Activated CD4-positive, alpha-beta T cell treated with anti-CD3 and anti-CD28 coated beads, Interleukin-2, amount 50 U/mL, for 48 hours (primary cell): ENCODE results near the gene AREL1.

Experiments
- DNase-seq, 2 experiments: peaks; one replicate each; pipeline ENCODE4 v3.0.0-alpha.2; 2020

The AREL1 gene

GRCh38 chr14:74634964-74635363 lies 77.9 kb downstream of the AREL1 start:
- no peak for DNase-seq

GRCh38 chr14:74634481-74634880 lies 78.4 kb downstream of the AREL1 start:
- no peak for DNase-seq

- DNase-seq = no peak
Measured at GRCh38 chr14:74630881-74631690, 81.8 kb downstream of the AREL1 start.

GRCh38 chr14:74628418-74628817 lies 84.5 kb downstream of the AREL1 start:
- DNase-seq = no peak

GRCh38 chr14:74627076-74627475 lies 85.8 kb downstream of the AREL1 start:
- DNase-seq = no peak

GRCh38 chr14:74622257-74622656 lies 90.6 kb downstream of the AREL1 start:
- no peak for DNase-seq

- DNase-seq = no peak
Measured at GRCh38 chr14:74621556-74621955, 91.3 kb downstream of the AREL1 start.

- DNase-seq = no peak
Measured at GRCh38 chr14:74620923-74621322, 92.0 kb downstream of the AREL1 start.

GRCh38 chr14:74620497-74620921 lies 92.4 kb downstream of the AREL1 start:
- peak; percentile 24 to 41 for DNase-seq

- DNase-seq = peak in 1 of 2 experiments; percentile 7
Measured at GRCh38 chr14:74619672-74620131, 93.2 kb downstream of the AREL1 start.

GRCh38 chr14:74618078-74618952 lies 94.6 kb downstream of the AREL1 start:
- peak; percentile 44 to 55 for DNase-seq

GRCh38 chr14:74616996-74617700 lies 95.7 kb downstream of the AREL1 start:
- no peak for DNase-seq

GRCh38 chr14:74616507-74616906 lies 96.4 kb downstream of the AREL1 start:
- DNase-seq = peak; percentile 40 to 43

GRCh38 chr14:74615735-74616134 lies 97.1 kb downstream of the AREL1 start:
- DNase-seq = no peak

- peak in 1 of 2 experiments; percentile 8 for DNase-seq
Measured at GRCh38 chr14:74614508-74615495, 98.1 kb downstream of the AREL1 start.

- DNase-seq = no peak
Measured at GRCh38 chr14:74613211-74613914, 99.5 kb downstream of the AREL1 start.

GRCh38 chr14:74612350-74613021 lies 100.4 kb downstream of the AREL1 start:
- peak; percentile 80 to 82 for DNase-seq

- DNase-seq = peak; percentile 23 to 24
Measured at GRCh38 chr14:74611650-74612349, 101.1 kb downstream of the AREL1 start, which contains the start of gene LTBP2. Gene LTBP2 (minus strand): TSS chr14:74612237. CDS start chr14:74611944, 293 bp downstream.
